ENCODE measurements around the gene CCDC43. TPM values are rescaled to one million over a fixed set of nuclear protein-coding genes. Genes with fewer than 3 reads are reported as not detected.

Gene CCDC43
- polyA plus RNA-seq, 1 experiment = 18.0 TPM

GRCh38 chr17:44648963-44649362 is 40.6 kb downstream of the CCDC43 start:
- H3K27me3 ChIP-seq (ENCODE audit: control insufficient read depth, insufficient read depth, low read length) = peaks cover 13% of the 10 kb centered on the region
- no peak overlapping the region for H3K27ac ChIP-seq (ENCODE audit: low read depth, low read length)
- TF ChIP-seq CTCF (IDR thresholded peaks at IDR 0.05; ENCODE audit: low read depth, low read length) = no peak
- no peak overlapping the region for H3K4me3 ChIP-seq (ENCODE audit: low read depth, low read length)
- no peak for DNase-seq (ENCODE audit: low read depth, low spot score)
- H3K9me3 ChIP-seq (ENCODE audit: control insufficient read depth, insufficient read depth, low read length) = no peaks in the 10 kb centered on the region
- POLR2A ChIA-PET = no interaction called here
- CTCF ChIA-PET = no interaction called here

DNA sequence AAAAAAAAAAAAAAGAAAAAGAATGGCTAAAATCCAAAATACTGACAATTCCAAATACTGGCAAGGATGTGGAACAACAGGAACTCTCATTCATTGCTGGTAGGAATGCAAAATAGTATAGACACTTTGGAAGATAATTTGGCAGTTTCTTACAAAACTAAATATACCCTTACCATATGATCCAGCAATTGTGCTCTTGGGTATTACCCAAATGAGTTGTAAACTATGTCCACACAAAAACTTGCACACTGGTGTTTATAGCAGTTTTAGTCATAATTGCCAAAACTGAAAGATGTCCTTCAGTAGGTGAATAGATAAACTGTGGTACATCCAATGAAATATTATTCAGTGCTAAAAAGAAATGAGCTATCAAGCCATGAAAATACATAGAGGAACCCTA is 41.8 kb downstream of the CCDC43 start:
- Histone ChIP-seq H3K27me3 (ENCODE audit: control insufficient read depth, insufficient read depth, low read length) (peaks cover 5% of the 10 kb centered on the region), H3K27ac (ENCODE audit: low read depth, low read length) (no peak overlapping the region), H3K9me3 (ENCODE audit: control insufficient read depth, insufficient read depth, low read length) (no peaks in the 10 kb centered on the region), H3K4me3 (ENCODE audit: low read depth, low read length) (no peak overlapping the region)
- POLR2A ChIA-PET = no interaction called here
- no peak for TF ChIP-seq CTCF (IDR thresholded peaks at IDR 0.05; ENCODE audit: low read depth, low read length)
- CTCF ChIA-PET = interaction anchor here (0.8 to 1.8 kb wide), 2 partner anchors 10 to 16 kb away, joined by 3 to 4 read pairs; no protein-coding TSS in a partner anchor
- no peak for DNase-seq (ENCODE audit: low read depth, low spot score)

- no peak for DNase-seq (ENCODE audit: low read depth, low spot score)
- Histone ChIP-seq H3K27me3 (ENCODE audit: control insufficient read depth, insufficient read depth, low read length) (peaks cover 5% of the 10 kb centered on the region), H3K27ac (ENCODE audit: low read depth, low read length) (no peak overlapping the region), H3K9me3 (ENCODE audit: control insufficient read depth, insufficient read depth, low read length) (no peaks in the 10 kb centered on the region), H3K4me3 (ENCODE audit: low read depth, low read length) (no peak overlapping the region)
- no peak for TF ChIP-seq CTCF (IDR thresholded peaks at IDR 0.05; ENCODE audit: low read depth, low read length)
- POLR2A ChIA-PET = interaction anchor here (0.7 kb wide), 2 partner anchors 183 to 456 kb away, joined by 5 to 17 read pairs; no protein-coding TSS in a partner anchor
- CTCF ChIA-PET = interaction anchor here (1.1 to 4.4 kb wide), 3 partner anchors 9 to 123 kb away, joined by 3 to 19 read pairs (median 4); no protein-coding TSS in a partner anchor
These were observed 43.3 kb downstream of the CCDC43 start for GRCh38 chr17:44646280-44646679.

- no peak for DNase-seq (ENCODE audit: low read depth, low spot score)
- POLR2A ChIA-PET = no interaction called here
These were observed 44.2 kb downstream of the CCDC43 start for GRCh38 chr17:44645341-44645740.

More at GRCh38 chr17:44645341-44645740, 44.2 kb downstream of the CCDC43 start:
- H3K9me3 ChIP-seq (ENCODE audit: control insufficient read depth, insufficient read depth, low read length) = no peaks in the 10 kb centered on the region
- CTCF ChIA-PET = interaction anchor here (4.4 kb wide), 1 partner anchor 111 kb away, joined by 19 read pairs; no protein-coding TSS in a partner anchor
- H3K4me3 ChIP-seq (ENCODE audit: low read depth, low read length) = no peak overlapping the region
- H3K27me3 ChIP-seq (ENCODE audit: control insufficient read depth, insufficient read depth, low read length) = peaks cover 5% of the 10 kb centered on the region
- no peak overlapping the region for H3K27ac ChIP-seq (ENCODE audit: low read depth, low read length)
- no peak for TF ChIP-seq CTCF (IDR thresholded peaks at IDR 0.05; ENCODE audit: low read depth, low read length)

All from AG04450 (cell line).